HCT116 (cell line): ENCODE measurements around the gene ACACA. TPM values are rescaled to one million over a fixed set of nuclear protein-coding genes. Genes with fewer than 3 reads are reported as not detected.

Source experiments
- ATAC-seq: fragments of 200-7000 bp; cut with Tn5 transposase; 2 replicates; pipeline ENCODE4 v1.9.1; 2020; ENCODE audit warnings: mild to moderate bottlenecking, moderate library complexity
- BruUV-seq: library from RNA; stranded (reverse); fragments of 400-500 nt; replicated peaks from 2 replicates; lab custom pipeline; 2021; lab: Mats Ljungman, UMichigan
- CTCF ChIA-PET: fragments of 300-600 bp; sonication (Branson Sonifier 250); formaldehyde crosslinking; loops from one replicate; lab custom pipeline; 2021; ENCODE audit warnings: antibody characterized with exemption; lab: Charles Lee
- POLR2A ChIA-PET: fragments of 300-600, 350-600 bp; sonication (Branson Sonifier 250); formaldehyde crosslinking; loops from one replicate; lab custom pipeline; 2021; ENCODE audit warnings: antibody characterized with exemption; lab: Charles Lee
- RAD21 ChIA-PET, 2 experiments: fragments of 300-600 bp; sonication (Branson Sonifier 250); formaldehyde crosslinking; loops; one replicate each; lab custom pipeline; 2023; ENCODE audit warnings: low total read pairs in 2 of 2; ENCODE audit not compliant: uncharacterized antibody in 2 of 2, unreplicated experiment in 2 of 2, low non-redundant PET in 1 of 2; lab: Charles Lee
- DNase-seq: peaks from one replicate; pipeline ENCODE4 v3.0.0-alpha.2; 2010; ENCODE audit warnings: low read depth, low spot score
- H2AFZ ChIP-seq: fragments of 200-600 bp; shearing (Covaris generic), sonication (generic); 2 replicates; pipeline ENCODE4 v1.6.1; 2017; ENCODE audit warnings: low read depth, mixed run types, mixed read lengths, antibody characterized with exemption, low read length; ENCODE audit not compliant: poor library complexity, severe bottlenecking
- H3K27ac ChIP-seq: 2 replicates; pipeline ENCODE4 v1.5.1; 2012; ENCODE audit warnings: low read depth, low read length
- H3K27me3 ChIP-seq: fragments of 200-600 bp; sonication (generic); 2 replicates; pipeline ENCODE4 v1.6.1; 2016; ENCODE audit warnings: mixed run types, low read length, mixed read lengths; ENCODE audit not compliant: insufficient read depth
- H3K36me3 ChIP-seq, 2 experiments: fragments of 200-500 bp in 1 of 2; fragments of 200-600 bp in 1 of 2; sonication (Bioruptor generic) in 1 of 2; sonication (generic) in 1 of 2; 2 replicates each; pipeline versions ENCODE4 v1.5.1 to v1.6.1; 2014 to 2016; ENCODE audit warnings: low read length in 2 of 2, inconsistent platforms in 1 of 2, mixed read lengths in 1 of 2, mixed run types in 1 of 2; ENCODE audit not compliant: insufficient read depth in 2 of 2, control insufficient read depth in 1 of 2
- H3K4me1 ChIP-seq, 2 experiments: fragments of 200-600 bp in 1 of 2; sonication (generic) in 1 of 2; 2 replicates each; pipeline versions ENCODE4 v1.5.1 to v1.6.1; 2012 to 2017; ENCODE audit warnings: low read length in 2 of 2, inconsistent platforms in 1 of 2, mild to moderate bottlenecking in 1 of 2, mixed read lengths in 1 of 2, mixed run types in 1 of 2, moderate library complexity in 1 of 2; ENCODE audit not compliant: insufficient read depth in 2 of 2, control insufficient read depth in 1 of 2
- H3K4me2 ChIP-seq: fragments of 200-600 bp; sonication (generic); 2 replicates; pipeline ENCODE4 v1.6.1; 2017; ENCODE audit warnings: mixed run types, low read length, mixed read lengths
- H3K4me3 ChIP-seq, 2 experiments: fragments of 200-600 bp in 1 of 2; sonication (generic) in 1 of 2; replicated peaks in 1 of 2; 2 replicates each; pipeline ENCODE4 v1.5.1; 2011 to 2016; ENCODE audit warnings: low read length in 2 of 2, control low read depth in 1 of 2, low read depth in 1 of 2, mild to moderate bottlenecking in 1 of 2, mixed read lengths in 1 of 2, mixed run types in 1 of 2
- H3K79me2 ChIP-seq: fragments of 200-600 bp; sonication (generic); 2 replicates; pipeline ENCODE4 v1.6.1; 2017; ENCODE audit warnings: mild to moderate bottlenecking, mixed run types, low read length, moderate library complexity, mixed read lengths; ENCODE audit not compliant: insufficient read depth
- H3K9ac ChIP-seq: fragments of 200-600 bp; sonication (generic); 2 replicates; pipeline ENCODE4 v1.6.1; 2016; ENCODE audit warnings: low read length, mixed read lengths
- H3K9me2 ChIP-seq: fragments of 200-600 bp; sonication (generic), shearing (Covaris generic); 2 replicates; pipeline ENCODE4 v1.6.1; 2017; ENCODE audit warnings: mixed run types, mild to moderate bottlenecking, moderate library complexity; ENCODE audit not compliant: insufficient read depth
- H3K9me3 ChIP-seq, 2 experiments: fragments of 200-500 bp in 1 of 2; fragments of 200-600 bp in 1 of 2; sonication (Bioruptor generic) in 1 of 2; sonication (generic) in 1 of 2; 2 replicates each; pipeline ENCODE4 v1.6.1; 2014 to 2017; ENCODE audit warnings: low read length in 2 of 2, mixed read lengths in 2 of 2, inconsistent platforms in 1 of 2, low read depth in 1 of 2, mild to moderate bottlenecking in 1 of 2, mixed run types in 1 of 2, moderate library complexity in 1 of 2; ENCODE audit not compliant: control insufficient read depth in 1 of 2, insufficient read depth in 1 of 2
- H4K20me1 ChIP-seq: fragments of 200-600 bp; sonication (generic), shearing (Covaris generic); 2 replicates; pipeline ENCODE4 v1.6.1; 2017; ENCODE audit warnings: mixed run types, mild to moderate bottlenecking, moderate library complexity; ENCODE audit not compliant: insufficient read depth
- CEBPB ChIP-seq: IDR thresholded peaks from 2 replicates; pipeline ENCODE4 v1.6.1; 2012; ENCODE audit warnings: low read depth
- ZNF274 ChIP-seq: fragments of 200-500 bp; sonication (Bioruptor generic); IDR thresholded peaks from 2 replicates; pipeline ENCODE4 v1.6.1; 2014; ENCODE audit warnings: mild to moderate bottlenecking, low read depth, low read length, inconsistent platforms
- intact Hi-C: fragments of 100-400 bp; cut with micrococcal nuclease; formaldehyde crosslinking; loops from 2 replicates; pipeline ENCODE4 v1.10.0; 2022
- total RNA-seq: library from RNA; stranded (reverse); gene quantifications from one replicate; pipeline ENCODE4 v1.2.1, GENCODE V29; 2021; ENCODE audit not compliant: unreplicated experiment
- TF ChIP-seq, protein P1 (sequence below), 3 experiments: fragments of 200-600 bp in 1 of 3; sonication (generic) in 1 of 3; IDR thresholded peaks in 2 of 3; conservative IDR thresholded peaks in 1 of 3; 2 replicates each; pipeline ENCODE4 v1.5.1; 2012 to 2017; ENCODE audit warnings: low read depth in 2 of 3, low read length in 2 of 3, antibody characterized with exemption in 1 of 3, borderline replicate concordance in 1 of 3, control low read depth in 1 of 3, mild to moderate bottlenecking in 1 of 3, mixed read lengths in 1 of 3, mixed run types in 1 of 3, moderate library complexity in 1 of 3; ENCODE audit not compliant: insufficient read depth in 1 of 3
- TF ChIP-seq, protein P2 (sequence below): IDR thresholded peaks from 2 replicates; pipeline ENCODE4 v1.6.1; 2012

ACACA gene
- total RNA-seq, 1 experiment from 2014 or later, result 161 TPM

DNA sequence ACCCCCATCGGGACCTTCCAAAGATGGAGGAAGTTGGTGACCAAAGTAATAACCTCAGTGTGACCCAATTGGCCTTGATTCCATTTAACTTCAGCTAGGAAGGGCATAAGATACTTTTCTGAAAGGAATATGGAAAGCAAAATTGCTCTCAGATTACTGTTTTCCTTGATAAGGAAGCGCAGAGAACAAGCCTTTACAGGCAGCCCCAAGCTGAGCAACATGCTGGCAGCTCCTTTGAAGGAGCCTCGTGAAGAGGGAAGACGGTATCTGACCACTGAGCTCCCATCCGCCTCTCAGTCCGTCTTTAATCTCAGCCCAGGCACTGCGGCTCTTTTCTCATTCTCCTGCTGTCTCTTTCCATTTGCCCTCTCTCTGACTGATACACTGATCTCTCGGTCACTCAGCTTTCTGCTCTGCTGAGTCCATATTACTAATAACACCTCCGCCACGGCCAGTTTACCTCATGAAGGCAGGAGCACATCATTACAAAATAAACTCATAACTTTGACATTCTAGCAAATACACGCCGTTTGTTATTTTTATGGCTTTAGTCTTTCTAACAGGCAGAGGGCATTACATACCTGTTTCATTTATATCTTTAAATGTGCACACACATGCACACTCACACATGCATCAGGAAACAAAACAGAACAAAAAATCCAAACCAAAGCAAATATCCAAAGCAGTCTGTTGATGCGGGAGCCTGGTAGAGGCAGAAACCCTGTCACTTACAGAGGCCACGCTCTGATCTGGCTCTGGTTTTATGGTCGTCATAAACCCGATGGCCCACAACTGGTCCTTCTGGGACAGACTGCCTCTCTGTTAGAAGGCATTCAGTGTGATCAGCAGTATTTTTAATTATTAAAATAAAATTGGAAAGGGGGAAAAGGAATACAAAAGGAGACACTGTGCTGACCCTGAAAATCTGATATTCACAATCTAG, 274.7 kb downstream of the ACACA start:
- no peak for DNase-seq
- ChIA-PET CTCF (no interaction called here), RAD21 (no interaction called here), POLR2A (no interaction called here)
- intact Hi-C loops, result no loop called here
- Histone ChIP-seq H3K27me3 (no peaks in the 10 kb centered on the region), H3K27ac (no peak overlapping the region), H3K36me3 (peaks cover 23 to 24% of the 10 kb centered on the region in 2 experiments), H3K4me3 (no peak overlapping the region), H3K79me2 (no peaks in the 10 kb centered on the region), H3K9me2 (no peaks in the 10 kb centered on the region), H3K4me1 (peaks cover 0 to 4% of the 10 kb centered on the region in 2 experiments; a peak in 1 of 4 replicates), H4K20me1 (no peaks in the 10 kb centered on the region; the same call in 1 of the 2 replicates), H3K4me2 (no peak overlapping the region), H2AFZ (no peak overlapping the region), H3K9me3 (no peaks in the 10 kb centered on the region), H3K9ac (no peak overlapping the region)
- BruUV-seq, result no TSS peak
- TF ChIP-seq CEBPB (no peak), ZNF274 (no peak)
- TF ChIP-seq, protein P1, sequence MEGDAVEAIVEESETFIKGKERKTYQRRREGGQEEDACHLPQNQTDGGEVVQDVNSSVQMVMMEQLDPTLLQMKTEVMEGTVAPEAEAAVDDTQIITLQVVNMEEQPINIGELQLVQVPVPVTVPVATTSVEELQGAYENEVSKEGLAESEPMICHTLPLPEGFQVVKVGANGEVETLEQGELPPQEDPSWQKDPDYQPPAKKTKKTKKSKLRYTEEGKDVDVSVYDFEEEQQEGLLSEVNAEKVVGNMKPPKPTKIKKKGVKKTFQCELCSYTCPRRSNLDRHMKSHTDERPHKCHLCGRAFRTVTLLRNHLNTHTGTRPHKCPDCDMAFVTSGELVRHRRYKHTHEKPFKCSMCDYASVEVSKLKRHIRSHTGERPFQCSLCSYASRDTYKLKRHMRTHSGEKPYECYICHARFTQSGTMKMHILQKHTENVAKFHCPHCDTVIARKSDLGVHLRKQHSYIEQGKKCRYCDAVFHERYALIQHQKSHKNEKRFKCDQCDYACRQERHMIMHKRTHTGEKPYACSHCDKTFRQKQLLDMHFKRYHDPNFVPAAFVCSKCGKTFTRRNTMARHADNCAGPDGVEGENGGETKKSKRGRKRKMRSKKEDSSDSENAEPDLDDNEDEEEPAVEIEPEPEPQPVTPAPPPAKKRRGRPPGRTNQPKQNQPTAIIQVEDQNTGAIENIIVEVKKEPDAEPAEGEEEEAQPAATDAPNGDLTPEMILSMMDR (IDR thresholded peaks at IDR 0.05 in 2 of 3, conservative IDR thresholded peaks at IDR 0.05 in 1 of 3; ENCODE audit: borderline replicate concordance in 1 of 3, insufficient read depth in 1 of 3, low read depth in 2 of 3, low read length in 2 of 3), result no peak
- TF ChIP-seq, protein P2, sequence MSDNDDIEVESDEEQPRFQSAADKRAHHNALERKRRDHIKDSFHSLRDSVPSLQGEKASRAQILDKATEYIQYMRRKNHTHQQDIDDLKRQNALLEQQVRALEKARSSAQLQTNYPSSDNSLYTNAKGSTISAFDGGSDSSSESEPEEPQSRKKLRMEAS, result no peak
- ATAC-seq, result no peak
